ENCODE results near the gene CAGE1.

The CAGE1 gene

DNA sequence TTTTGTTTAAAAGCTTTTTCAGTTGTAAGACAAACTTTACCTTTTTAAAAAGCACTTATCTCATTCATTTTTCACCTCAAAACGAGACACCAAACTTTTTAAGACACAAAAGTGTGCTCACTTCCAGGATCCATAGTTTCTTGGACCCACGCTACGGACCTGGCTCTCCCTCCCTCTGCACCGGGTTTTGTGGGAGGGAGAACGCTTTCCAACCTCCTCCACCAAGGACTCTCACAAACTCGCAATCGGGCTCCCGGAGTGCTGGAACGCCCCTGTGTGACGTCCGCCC, 436 bp downstream of the CAGE1 start:
- Histone ChIP-seq H4K20me1 (ENCODE audit: insufficient read depth, low read length) (no peaks in the 10 kb centered on the region), H3K4me2 (ENCODE audit: low read length) (peak overlapping the region; percentile 86), H3K9ac (ENCODE audit: low read length) (peak overlapping the region; percentile 78), H3K9me3 (ENCODE audit: insufficient read depth, low read length) (no peaks in the 10 kb centered on the region), H3K4me1 (ENCODE audit: low read length) (peaks cover 21% of the 10 kb centered on the region), H2AFZ (ENCODE audit: low read depth, low read length) (peak overlapping the region; percentile 50; the same call in 1 of the 2 replicates), H3K27me3 (ENCODE audit: low read depth, low read length) (no peaks in the 10 kb centered on the region), H3K36me3 (replicated peaks; ENCODE audit: low read depth, low read length) (peaks cover 8% of the 10 kb centered on the region), H3K4me3 (ENCODE audit: low read length) (peak overlapping the region; percentile 97), H3K79me2 (ENCODE audit: low read length) (peaks cover 41% of the 10 kb centered on the region), H3K27ac (ENCODE audit: low read length) (peak overlapping the region; percentile 78)
- TF ChIP-seq, protein P1, sequence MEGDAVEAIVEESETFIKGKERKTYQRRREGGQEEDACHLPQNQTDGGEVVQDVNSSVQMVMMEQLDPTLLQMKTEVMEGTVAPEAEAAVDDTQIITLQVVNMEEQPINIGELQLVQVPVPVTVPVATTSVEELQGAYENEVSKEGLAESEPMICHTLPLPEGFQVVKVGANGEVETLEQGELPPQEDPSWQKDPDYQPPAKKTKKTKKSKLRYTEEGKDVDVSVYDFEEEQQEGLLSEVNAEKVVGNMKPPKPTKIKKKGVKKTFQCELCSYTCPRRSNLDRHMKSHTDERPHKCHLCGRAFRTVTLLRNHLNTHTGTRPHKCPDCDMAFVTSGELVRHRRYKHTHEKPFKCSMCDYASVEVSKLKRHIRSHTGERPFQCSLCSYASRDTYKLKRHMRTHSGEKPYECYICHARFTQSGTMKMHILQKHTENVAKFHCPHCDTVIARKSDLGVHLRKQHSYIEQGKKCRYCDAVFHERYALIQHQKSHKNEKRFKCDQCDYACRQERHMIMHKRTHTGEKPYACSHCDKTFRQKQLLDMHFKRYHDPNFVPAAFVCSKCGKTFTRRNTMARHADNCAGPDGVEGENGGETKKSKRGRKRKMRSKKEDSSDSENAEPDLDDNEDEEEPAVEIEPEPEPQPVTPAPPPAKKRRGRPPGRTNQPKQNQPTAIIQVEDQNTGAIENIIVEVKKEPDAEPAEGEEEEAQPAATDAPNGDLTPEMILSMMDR (IDR thresholded peaks at IDR 0.05; ENCODE audit: low read depth, low read length), result no peak
- no peak for TF ChIP-seq EZH2phosphoT487 (IDR thresholded peaks at IDR 0.05; ENCODE audit: low read depth)

DNA sequence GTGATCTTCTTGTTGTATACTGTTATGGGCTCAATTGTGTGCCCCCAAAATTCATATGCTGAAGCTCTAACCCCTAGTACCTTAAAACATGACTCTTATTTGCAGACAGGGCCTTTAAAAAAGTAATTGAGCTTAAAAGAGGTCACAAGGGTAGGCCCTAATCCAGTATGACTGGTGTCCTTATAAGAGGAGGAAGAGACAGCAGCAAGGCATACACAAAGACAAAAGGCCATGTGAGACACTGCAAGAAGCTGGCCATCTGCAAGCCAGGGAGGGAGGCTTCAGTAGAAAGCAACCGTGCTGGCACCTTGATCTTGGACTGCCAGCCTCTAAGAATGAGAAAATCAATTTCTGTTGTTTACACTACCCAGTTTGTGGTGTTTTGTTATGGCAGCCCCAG, 8.4 kb downstream of the CAGE1 start:
- TF ChIP-seq EZH2phosphoT487 (IDR thresholded peaks at IDR 0.05; ENCODE audit: low read depth), result no peak
- TF ChIP-seq, protein P1 (IDR thresholded peaks at IDR 0.05; ENCODE audit: low read depth, low read length), result no peak
- Histone ChIP-seq H3K27me3 (ENCODE audit: low read depth, low read length) (no peaks in the 10 kb centered on the region), H3K9ac (ENCODE audit: low read length) (no peak overlapping the region), H3K9me3 (ENCODE audit: insufficient read depth, low read length) (no peaks in the 10 kb centered on the region), H4K20me1 (ENCODE audit: insufficient read depth, low read length) (no peaks in the 10 kb centered on the region), H3K79me2 (ENCODE audit: low read length) (no peaks in the 10 kb centered on the region), H3K4me3 (ENCODE audit: low read length) (no peak overlapping the region), H3K4me2 (ENCODE audit: low read length) (no peak overlapping the region), H3K4me1 (ENCODE audit: low read length) (no peaks in the 10 kb centered on the region), H2AFZ (ENCODE audit: low read depth, low read length) (no peak overlapping the region), H3K27ac (ENCODE audit: low read length) (no peak overlapping the region), H3K36me3 (replicated peaks; ENCODE audit: low read depth, low read length) (no peaks in the 10 kb centered on the region)

DNA sequence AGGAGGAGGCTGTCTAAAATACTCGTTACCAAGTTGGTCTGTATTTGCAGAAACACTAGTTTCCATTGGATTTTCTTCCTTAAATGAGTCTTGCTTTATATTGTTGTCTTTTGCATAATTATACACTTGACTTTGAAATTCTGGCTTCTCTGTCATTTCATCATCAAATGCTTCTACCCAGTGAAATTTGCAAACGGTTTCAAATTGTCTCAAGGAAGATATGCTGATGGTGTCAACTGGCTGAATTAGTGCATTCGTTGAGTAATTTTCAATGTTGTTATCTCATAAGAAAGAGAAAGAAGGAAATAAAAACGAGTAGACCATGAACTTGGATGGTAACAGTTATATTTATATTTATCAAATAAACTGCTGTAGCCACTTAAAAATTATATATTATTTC, 10.8 kb downstream of the CAGE1 start:
- Histone ChIP-seq H3K4me2 (ENCODE audit: low read length) (no peak overlapping the region), H3K27ac (ENCODE audit: low read length) (no peak overlapping the region), H3K79me2 (ENCODE audit: low read length) (no peaks in the 10 kb centered on the region), H3K4me1 (ENCODE audit: low read length) (0 out of 2 replicates have a peak, but pooled peaks cover 1% of the 10 kb centered on the region), H3K9ac (ENCODE audit: low read length) (no peak overlapping the region), H3K36me3 (replicated peaks; ENCODE audit: low read depth, low read length) (no peaks in the 10 kb centered on the region), H3K9me3 (ENCODE audit: insufficient read depth, low read length) (no peaks in the 10 kb centered on the region), H3K27me3 (ENCODE audit: low read depth, low read length) (no peaks in the 10 kb centered on the region), H2AFZ (ENCODE audit: low read depth, low read length) (no peak overlapping the region), H3K4me3 (ENCODE audit: low read length) (no peak overlapping the region), H4K20me1 (ENCODE audit: insufficient read depth, low read length) (no peaks in the 10 kb centered on the region)
- TF ChIP-seq EZH2phosphoT487 (IDR thresholded peaks at IDR 0.05; ENCODE audit: low read depth), result no peak
- TF ChIP-seq, protein P1 (IDR thresholded peaks at IDR 0.05; ENCODE audit: low read depth, low read length), result no peak

DNA sequence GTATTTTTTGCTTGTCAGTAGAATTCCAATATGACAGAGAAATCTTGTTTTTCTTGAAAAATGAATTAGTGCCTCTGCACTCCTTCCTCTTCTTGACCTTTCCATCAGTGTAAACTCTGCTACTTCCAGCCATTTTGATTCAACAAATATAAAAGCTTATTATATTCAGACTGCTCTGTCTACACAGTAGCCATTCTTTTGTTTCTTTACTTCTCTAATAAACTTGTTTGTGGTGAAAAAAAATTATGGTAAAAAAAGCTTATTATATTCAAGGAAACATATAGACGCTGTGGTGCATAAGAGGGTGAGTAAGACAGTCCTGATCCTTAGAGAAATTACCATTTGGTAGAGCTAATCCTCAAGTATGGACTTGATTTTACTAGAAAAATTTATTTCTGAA, 11.6 kb downstream of the CAGE1 start:
- Histone ChIP-seq H3K36me3 (replicated peaks; ENCODE audit: low read depth, low read length) (no peaks in the 10 kb centered on the region), H3K27me3 (ENCODE audit: low read depth, low read length) (no peaks in the 10 kb centered on the region), H3K4me2 (ENCODE audit: low read length) (no peak overlapping the region), H3K79me2 (ENCODE audit: low read length) (no peaks in the 10 kb centered on the region), H3K9me3 (ENCODE audit: insufficient read depth, low read length) (no peaks in the 10 kb centered on the region), H3K4me1 (ENCODE audit: low read length) (0 out of 2 replicates have a peak, but pooled peaks cover 5% of the 10 kb centered on the region), H4K20me1 (ENCODE audit: insufficient read depth, low read length) (no peaks in the 10 kb centered on the region), H2AFZ (ENCODE audit: low read depth, low read length) (no peak overlapping the region), H3K9ac (ENCODE audit: low read length) (no peak overlapping the region), H3K27ac (ENCODE audit: low read length) (no peak overlapping the region), H3K4me3 (ENCODE audit: low read length) (no peak overlapping the region)
- TF ChIP-seq, protein P1 (IDR thresholded peaks at IDR 0.05; ENCODE audit: low read depth, low read length), result no peak
- TF ChIP-seq EZH2phosphoT487 (IDR thresholded peaks at IDR 0.05; ENCODE audit: low read depth), result no peak
